ENCODE measurements around the gene SDK1.
A peak's percentile ranks its signal among the peaks of the same experiment; 100 is the strongest.

SDK1 gene

GRCh38 chr7:3973264-3973663 is 672.2 kb downstream of the SDK1 start:
- no peak overlapping the region for H3K27ac Mint-ChIP-seq

GRCh38 chr7:3974329-3974728 is 673.3 kb downstream of the SDK1 start:
- Mint-ChIP-seq H3K27ac (no peak overlapping the region), H3K4me3 (no peak overlapping the region), H3K36me3 (ENCODE audit: low read depth) (no peaks in the 10 kb centered on the region), H3K4me1 (ENCODE audit: low read depth) (no peaks in the 10 kb centered on the region), H3K9me3 (no peaks in the 10 kb centered on the region), H3K27me3 (peaks cover 4% of the 10 kb centered on the region)
- DNase-seq = no peak

More at GRCh38 chr7:3973264-3973663, 672.2 kb downstream of the SDK1 start:
- Mint-ChIP-seq H3K36me3 (ENCODE audit: low read depth) (no peaks in the 10 kb centered on the region), H3K4me1 (ENCODE audit: low read depth) (no peaks in the 10 kb centered on the region), H3K27me3 (peaks cover 4% of the 10 kb centered on the region), H3K9me3 (no peaks in the 10 kb centered on the region), H3K4me3 (no peak overlapping the region)
- no peak for DNase-seq

GRCh38 chr7:3975371-3975770 is 674.3 kb downstream of the SDK1 start:
- H3K27ac Mint-ChIP-seq = no peak overlapping the region
- no peaks in the 10 kb centered on the region for H3K36me3 Mint-ChIP-seq (ENCODE audit: low read depth)
- H3K4me3 Mint-ChIP-seq = no peak overlapping the region
- peaks cover 4% of the 10 kb centered on the region for H3K27me3 Mint-ChIP-seq
- no peaks in the 10 kb centered on the region for H3K9me3 Mint-ChIP-seq
- no peak for DNase-seq
- no peaks in the 10 kb centered on the region for H3K4me1 Mint-ChIP-seq (ENCODE audit: low read depth)

- H3K27ac Mint-ChIP-seq = no peak overlapping the region
- H3K9me3 Mint-ChIP-seq = no peaks in the 10 kb centered on the region
- no peaks in the 10 kb centered on the region for H3K4me1 Mint-ChIP-seq (ENCODE audit: low read depth)
- H3K4me3 Mint-ChIP-seq = no peak overlapping the region
- no peaks in the 10 kb centered on the region for H3K36me3 Mint-ChIP-seq (ENCODE audit: low read depth)
- no peak for DNase-seq
- H3K27me3 Mint-ChIP-seq = peaks cover 4% of the 10 kb centered on the region
These were observed 676.3 kb downstream of the SDK1 start for GRCh38 chr7:3977391-3977790.

GRCh38 chr7:3978839-3979238 is 677.8 kb downstream of the SDK1 start:
- Mint-ChIP-seq H3K27ac (no peak overlapping the region), H3K4me1 (ENCODE audit: low read depth) (no peaks in the 10 kb centered on the region), H3K36me3 (ENCODE audit: low read depth) (no peaks in the 10 kb centered on the region), H3K27me3 (peaks cover 4% of the 10 kb centered on the region), H3K9me3 (no peaks in the 10 kb centered on the region), H3K4me3 (no peak overlapping the region)
- DNase-seq = no peak

- H3K4me1 Mint-ChIP-seq (ENCODE audit: low read depth) = no peaks in the 10 kb centered on the region
- no peak overlapping the region for H3K27ac Mint-ChIP-seq
- no peaks in the 10 kb centered on the region for H3K9me3 Mint-ChIP-seq
- H3K4me3 Mint-ChIP-seq = no peak overlapping the region
- no peaks in the 10 kb centered on the region for H3K36me3 Mint-ChIP-seq (ENCODE audit: low read depth)
- H3K27me3 Mint-ChIP-seq = peaks cover under 1% of the 10 kb centered on the region
- no peak for DNase-seq
These were observed 678.7 kb downstream of the SDK1 start for GRCh38 chr7:3979611-3980299.

- Mint-ChIP-seq H3K4me3 (no peak overlapping the region), H3K9me3 (no peaks in the 10 kb centered on the region), H3K36me3 (ENCODE audit: low read depth) (no peaks in the 10 kb centered on the region), H3K27me3 (no peaks in the 10 kb centered on the region), H3K27ac (no peak overlapping the region), H3K4me1 (ENCODE audit: low read depth) (no peaks in the 10 kb centered on the region)
- DNase-seq = no peak
These were observed 679.2 kb downstream of the SDK1 start for GRCh38 chr7:3980300-3980643.

- Mint-ChIP-seq H3K27ac (no peak overlapping the region), H3K4me3 (no peak overlapping the region), H3K4me1 (ENCODE audit: low read depth) (no peaks in the 10 kb centered on the region), H3K9me3 (no peaks in the 10 kb centered on the region), H3K27me3 (no peaks in the 10 kb centered on the region), H3K36me3 (ENCODE audit: low read depth) (no peaks in the 10 kb centered on the region)
- DNase-seq = no peak
These were observed 680.2 kb downstream of the SDK1 start for GRCh38 chr7:3981281-3981680.

- Mint-ChIP-seq H3K36me3 (ENCODE audit: low read depth) (no peaks in the 10 kb centered on the region), H3K27me3 (no peaks in the 10 kb centered on the region), H3K9me3 (no peaks in the 10 kb centered on the region), H3K27ac (no peak overlapping the region), H3K4me1 (ENCODE audit: low read depth) (no peaks in the 10 kb centered on the region), H3K4me3 (no peak overlapping the region)
- no peak for DNase-seq
These were observed 683.4 kb downstream of the SDK1 start for GRCh38 chr7:3984456-3984855.

GRCh38 chr7:3986927-3987326 is 685.9 kb downstream of the SDK1 start:
- Mint-ChIP-seq H3K4me1 (ENCODE audit: low read depth) (no peaks in the 10 kb centered on the region), H3K27ac (no peak overlapping the region), H3K9me3 (no peaks in the 10 kb centered on the region), H3K4me3 (no peak overlapping the region), H3K36me3 (ENCODE audit: low read depth) (no peaks in the 10 kb centered on the region), H3K27me3 (no peaks in the 10 kb centered on the region)
- DNase-seq = no peak

- no peaks in the 10 kb centered on the region for H3K4me1 Mint-ChIP-seq (ENCODE audit: low read depth)
- no peaks in the 10 kb centered on the region for H3K9me3 Mint-ChIP-seq
These were observed 686.4 kb downstream of the SDK1 start for GRCh38 chr7:3987426-3987927.

GRCh38 chr7:3989723-3990122 is 688.7 kb downstream of the SDK1 start:
- H3K4me3 Mint-ChIP-seq = no peak overlapping the region
- no peaks in the 10 kb centered on the region for H3K4me1 Mint-ChIP-seq (ENCODE audit: low read depth)
- peak overlapping the region; percentile 2 for H3K27ac Mint-ChIP-seq
- no peaks in the 10 kb centered on the region for H3K36me3 Mint-ChIP-seq (ENCODE audit: low read depth)
- H3K9me3 Mint-ChIP-seq = no peaks in the 10 kb centered on the region
- no peaks in the 10 kb centered on the region for H3K27me3 Mint-ChIP-seq
- DNase-seq = no peak

More at GRCh38 chr7:3987426-3987927, 686.4 kb downstream of the SDK1 start:
- H3K27me3 Mint-ChIP-seq = no peaks in the 10 kb centered on the region
- no peak for DNase-seq
- no peak overlapping the region for H3K4me3 Mint-ChIP-seq
- no peak overlapping the region for H3K27ac Mint-ChIP-seq
- H3K36me3 Mint-ChIP-seq (ENCODE audit: low read depth) = no peaks in the 10 kb centered on the region

- DNase-seq = no peak
- Mint-ChIP-seq H3K27ac (no peak overlapping the region), H3K36me3 (ENCODE audit: low read depth) (no peaks in the 10 kb centered on the region), H3K27me3 (peaks cover 3% of the 10 kb centered on the region), H3K4me1 (ENCODE audit: low read depth) (no peaks in the 10 kb centered on the region), H3K4me3 (no peak overlapping the region), H3K9me3 (no peaks in the 10 kb centered on the region)
These were observed 690.7 kb downstream of the SDK1 start for GRCh38 chr7:3991731-3992231.

GRCh38 chr7:3992841-3993240 is 691.8 kb downstream of the SDK1 start:
- H3K27me3 Mint-ChIP-seq = peaks cover 3% of the 10 kb centered on the region
- no peak overlapping the region for H3K27ac Mint-ChIP-seq
- H3K4me1 Mint-ChIP-seq (ENCODE audit: low read depth) = no peaks in the 10 kb centered on the region
- no peak for DNase-seq
- no peaks in the 10 kb centered on the region for H3K36me3 Mint-ChIP-seq (ENCODE audit: low read depth)
- no peak overlapping the region for H3K4me3 Mint-ChIP-seq
- H3K9me3 Mint-ChIP-seq = no peaks in the 10 kb centered on the region

- Mint-ChIP-seq H3K27me3 (peaks cover 3% of the 10 kb centered on the region), H3K27ac (no peak overlapping the region), H3K4me1 (ENCODE audit: low read depth) (no peaks in the 10 kb centered on the region), H3K36me3 (ENCODE audit: low read depth) (no peaks in the 10 kb centered on the region), H3K9me3 (no peaks in the 10 kb centered on the region), H3K4me3 (no peak overlapping the region)
- no peak for DNase-seq
These were observed 693.7 kb downstream of the SDK1 start for GRCh38 chr7:3994764-3995163.
